H1 (cell line): Measurements from ENCODE around the gene TCF7. TPM values are rescaled to one million over a fixed set of nuclear protein-coding genes. Genes with fewer than 3 reads are reported as not detected.

Experiments
- CTCF ChIA-PET: fragments of 300-600 bp; sonication (Branson Sonifier 250); formaldehyde crosslinking; loops from one replicate; lab custom pipeline; 2021; ENCODE audit not compliant: partially characterized antibody; lab: Charles Lee
- POLR2A ChIA-PET: fragments of 300-600 bp; sonication (Branson Sonifier 250); formaldehyde crosslinking; loops from one replicate; lab custom pipeline; 2021; ENCODE audit warnings: inconsistent platforms; ENCODE audit not compliant: partially characterized antibody; lab: Charles Lee
- DNase-seq, 2 experiments: peaks; one replicate each; pipeline versions ENCODE4 v3.0.0 to v3.0.0-alpha.2; 2010 to 2022; ENCODE audit warnings: low spot score in 2 of 2, low read depth in 1 of 2, mixed read lengths in 1 of 2
- FAIRE-seq: peaks from 2 replicates; lab custom pipeline; 2011; peaks lifted over from hg19 to GRCh38; lab: Jason Lieb, UNC
- H2AFZ ChIP-seq: 2 replicates; pipeline ENCODE4 v1.8.1; 2012; ENCODE audit warnings: low read length, inconsistent platforms
- H2AK5ac ChIP-seq: 2 replicates; pipeline ENCODE4 v1.6.1; 2013; ENCODE audit warnings: low read depth, low read length
- H2BK120ac ChIP-seq: replicated peaks from 2 replicates; pipeline ENCODE3; 2013; ENCODE audit warnings: low read depth, low read length, inconsistent platforms
- H2BK12ac ChIP-seq: 2 replicates; pipeline ENCODE4 v1.6.1; 2013; ENCODE audit warnings: low read depth, low read length
- H2BK15ac ChIP-seq: 2 replicates; pipeline ENCODE4 v1.6.1; 2013; ENCODE audit warnings: low read length
- H2BK20ac ChIP-seq: 2 replicates; pipeline ENCODE4 v1.6.1; 2013; ENCODE audit warnings: low read length
- H2BK5ac ChIP-seq: 2 replicates; pipeline ENCODE4 v1.6.1; 2013; ENCODE audit warnings: low read depth, low read length
- H3K14ac ChIP-seq: 2 replicates; pipeline ENCODE4 v1.6.1; 2013; ENCODE audit warnings: inconsistent platforms; ENCODE audit not compliant: insufficient read length
- H3K18ac ChIP-seq: 2 replicates; pipeline ENCODE4 v1.6.1; 2013; ENCODE audit warnings: low read length; ENCODE audit errors: extremely low read depth
- H3K23ac ChIP-seq: 2 replicates; pipeline ENCODE4 v1.6.1; 2013; ENCODE audit warnings: inconsistent platforms; ENCODE audit not compliant: insufficient read length
- H3K23me2 ChIP-seq: 2 replicates; pipeline ENCODE4 v1.6.1; 2013; ENCODE audit warnings: low read depth, low read length
- H3K27ac ChIP-seq: 2 replicates; pipeline ENCODE4 v1.6.1; 2011; ENCODE audit warnings: low read depth, low read length, inconsistent platforms
- H3K27me3 ChIP-seq, 4 experiments: replicated peaks in 1 of 4; 1 replicate in 1 of 4; 2 replicates in 3 of 4; pipeline versions ENCODE4 v1.6.1 to v1.8.1; 2011 to 2013; ENCODE audit warnings: low read length in 3 of 4, mild to moderate bottlenecking in 3 of 4, inconsistent platforms in 2 of 4, mixed read lengths in 2 of 4, moderate library complexity in 1 of 4; ENCODE audit not compliant: control insufficient read depth in 3 of 4, insufficient read depth in 3 of 4; ENCODE audit errors: extremely low read depth in 1 of 4
- H3K36me3 ChIP-seq, 4 experiments: 2 replicates each; pipeline versions ENCODE4 v1.6.1 to v1.8.1; 2011 to 2013; ENCODE audit warnings: mild to moderate bottlenecking in 4 of 4, low read length in 3 of 4, moderate library complexity in 2 of 4, control low read depth in 1 of 4, inconsistent platforms in 1 of 4; ENCODE audit not compliant: insufficient read depth in 4 of 4, control insufficient read depth in 2 of 4
- H3K4ac ChIP-seq: replicated peaks from 2 replicates; pipeline ENCODE3; 2013; ENCODE audit warnings: low read length, low read depth, mixed read lengths, inconsistent platforms; ENCODE audit not compliant: insufficient read length
- H3K4me1 ChIP-seq, 4 experiments: replicated peaks in 1 of 4; 1 replicate in 1 of 4; 2 replicates in 3 of 4; pipeline versions ENCODE4 v1.6.1 to v1.8.1; 2011 to 2013; ENCODE audit warnings: low read length in 3 of 4, inconsistent platforms in 2 of 4, mixed read lengths in 1 of 4; ENCODE audit not compliant: insufficient read depth in 4 of 4, control insufficient read depth in 3 of 4
- H3K4me2 ChIP-seq, 2 experiments: 2 replicates each; pipeline versions ENCODE4 v1.6.1 to v1.8.1; 2011 to 2013; ENCODE audit warnings: low read depth in 2 of 2, low read length in 2 of 2, control low read depth in 1 of 2, inconsistent platforms in 1 of 2, mild to moderate bottlenecking in 1 of 2; ENCODE audit not compliant: insufficient read depth in 1 of 2
- H3K4me3 ChIP-seq, 4 experiments: fragments of 200-600, 300-600 bp in 1 of 4; sonication (generic), shearing (Covaris generic), sonication (Bioruptor Twin) in 1 of 4; 2 replicates each; pipeline versions ENCODE4 v1.5.1 to v1.8.1; 2011 to 2016; ENCODE audit warnings: low read length in 4 of 4, low read depth in 3 of 4, control low read depth in 2 of 4, inconsistent platforms in 2 of 4, mild to moderate bottlenecking in 2 of 4, mixed read lengths in 1 of 4, moderate library complexity in 1 of 4; ENCODE audit not compliant: insufficient read depth in 2 of 4; ENCODE audit errors: extremely low read depth in 1 of 4
- H3K56ac ChIP-seq: replicated peaks from 2 replicates; pipeline ENCODE3; 2013; ENCODE audit warnings: low read depth, mild to moderate bottlenecking, mixed read lengths, low read length, inconsistent platforms; ENCODE audit not compliant: insufficient read length
- H3K79me1 ChIP-seq: 2 replicates; pipeline ENCODE4 v1.6.1; 2013; ENCODE audit warnings: low read depth, low read length, control low read depth
- H3K79me2 ChIP-seq, 2 experiments: 2 replicates each; pipeline versions ENCODE4 v1.6.1 to v1.8.1; 2012 to 2013; ENCODE audit warnings: low read length in 2 of 2, mild to moderate bottlenecking in 2 of 2, inconsistent platforms in 1 of 2; ENCODE audit not compliant: insufficient read depth in 2 of 2, control insufficient read depth in 1 of 2
- H3K9ac ChIP-seq, 4 experiments: replicated peaks in 1 of 4; 1 replicate in 1 of 4; 2 replicates in 3 of 4; pipeline versions ENCODE4 v1.6.1 to v1.8.1; 2011 to 2013; ENCODE audit warnings: low read depth in 3 of 4, low read length in 3 of 4, control low read depth in 2 of 4, mild to moderate bottlenecking in 2 of 4, moderate library complexity in 2 of 4, inconsistent platforms in 1 of 4; ENCODE audit errors: extremely low read depth in 1 of 4
- H3K9me3 ChIP-seq, 2 experiments: 2 replicates each; pipeline versions ENCODE4 v1.6.1 to v1.8.1; 2012 to 2013; ENCODE audit warnings: mild to moderate bottlenecking in 2 of 2, moderate library complexity in 2 of 2, control low read depth in 1 of 2, inconsistent platforms in 1 of 2, low read depth in 1 of 2, low read length in 1 of 2, mixed read lengths in 1 of 2; ENCODE audit not compliant: insufficient read depth in 2 of 2
- H4K20me1 ChIP-seq, 2 experiments: replicated peaks in 1 of 2; 2 replicates each; pipeline versions ENCODE3 to v1.8.1; 2011 to 2013; ENCODE audit warnings: inconsistent platforms in 2 of 2, low read length in 2 of 2, mild to moderate bottlenecking in 1 of 2; ENCODE audit not compliant: insufficient read depth in 2 of 2, control insufficient read depth in 1 of 2
- H4K5ac ChIP-seq: 2 replicates; pipeline ENCODE4 v1.6.1; 2013; ENCODE audit warnings: low read length, low read depth, mixed read lengths, inconsistent platforms; ENCODE audit not compliant: insufficient read length
- H4K8ac ChIP-seq: 2 replicates; pipeline ENCODE4 v1.8.0; 2013; ENCODE audit warnings: mild to moderate bottlenecking, moderate library complexity, low read length, inconsistent platforms; ENCODE audit not compliant: insufficient read depth; ENCODE audit errors: extremely low read depth
- H4K91ac ChIP-seq: replicated peaks from 2 replicates; pipeline ENCODE3; 2013; ENCODE audit warnings: low read length, mixed read lengths, inconsistent platforms; ENCODE audit not compliant: insufficient read length
- EGR1 ChIP-seq: IDR thresholded peaks from 2 replicates; pipeline ENCODE4 v1.6.1; 2011; ENCODE audit warnings: low read depth, low read length, borderline replicate concordance
- NRF1 ChIP-seq: IDR thresholded peaks from 2 replicates; pipeline ENCODE4 v1.6.1; 2011; ENCODE audit warnings: mild to moderate bottlenecking, low read depth, low read length, improper control_type of control experiment
- POLR2A ChIP-seq, 2 experiments: IDR thresholded peaks; 1 replicate in 1 of 2; 2 replicates in 1 of 2; pipeline ENCODE4 v1.6.1; 2011; ENCODE audit warnings: low read depth in 2 of 2, low read length in 2 of 2, mild to moderate bottlenecking in 2 of 2; ENCODE audit errors: control extremely low read depth in 1 of 2
- RBBP5 ChIP-seq: IDR thresholded peaks from 2 replicates; pipeline ENCODE4 v1.7.1; 2012; ENCODE audit warnings: low read depth, mild to moderate bottlenecking, inconsistent platforms, low read length, moderate library complexity, borderline replicate concordance
- SIN3A ChIP-seq, 2 experiments: IDR thresholded peaks in 1 of 2; conservative IDR thresholded peaks in 1 of 2; 2 replicates each; pipeline ENCODE4 v1.6.1; 2011 to 2012; ENCODE audit warnings: low read length in 2 of 2, improper control_type of control experiment in 1 of 2, low read depth in 1 of 2, mild to moderate bottlenecking in 1 of 2
- TBP ChIP-seq: IDR thresholded peaks from 2 replicates; pipeline ENCODE4 v1.6.1; 2011; ENCODE audit warnings: low read depth, low read length, improper control_type of control experiment
- WGBS, 2 experiments: shearing (Covaris generic) in 1 of 2; methylation state at CpG; one replicate each; pipeline versions ENCODE4 v1.1.6 to v1.1.7; 2013 to 2015; ENCODE audit warnings: low lambda C conversion rate in 2 of 2, mixed read lengths in 2 of 2, inconsistent platforms in 1 of 2, low coverage in 1 of 2, missing lambda C conversion rate in 1 of 2; ENCODE audit not compliant: insufficient replicate concordance in 2 of 2, insufficient coverage in 1 of 2, insufficient read length in 1 of 2; ENCODE audit errors: extremely low coverage in 1 of 2, missing lambda C conversion rate in 1 of 2; 5-methylcytosine and 5-hydroxymethylcytosine counted together
- polyA plus RNA-seq, 7 experiments: library from polyadenylated mRNA; depleted of rRNA in 3 of 7; stranded (reverse) in 5 of 7; unstranded in 2 of 7; fragments of >200 nt in 5 of 7; fragments of 200-250 nt in 2 of 7; gene quantifications; 1 replicate in 5 of 7; 2 replicates in 1 of 7; 4 replicates in 1 of 7; pipeline versions ENCODE4 v1.2.1 to v1.2.3, GENCODE V29; 2011 to 2013; ENCODE audit warnings: missing spikeins in 2 of 7, mixed read lengths in 2 of 7
- total RNA-seq: library from RNA; stranded (reverse); fragmentation: NEBNext Ultra II Directional; extraction: Animal tissue kit (Norgen Biotek cat#: 25700); gene quantifications from 2 replicates; pipeline ENCODE4 v1.2.1, GENCODE V29; 2021
- TF ChIP-seq, protein P1 (sequence below), 3 experiments: IDR thresholded peaks; 1 replicate in 2 of 3; 2 replicates in 1 of 3; pipeline versions ENCODE4 v1.5.1 to v1.6.1; 2011; ENCODE audit warnings: low read length in 3 of 3, mild to moderate bottlenecking in 3 of 3, inconsistent platforms in 2 of 3, low read depth in 1 of 3, moderate library complexity in 1 of 3; ENCODE audit not compliant: insufficient read depth in 1 of 3; ENCODE audit errors: control extremely low read depth in 1 of 3

The TCF7 gene
- total and polyA plus RNA-seq, 2 of the 8 experiments (the other 6 are each of a cell fraction or from before 2014, with no cell fraction given) = 4.7 to 8.5 TPM

DNA sequence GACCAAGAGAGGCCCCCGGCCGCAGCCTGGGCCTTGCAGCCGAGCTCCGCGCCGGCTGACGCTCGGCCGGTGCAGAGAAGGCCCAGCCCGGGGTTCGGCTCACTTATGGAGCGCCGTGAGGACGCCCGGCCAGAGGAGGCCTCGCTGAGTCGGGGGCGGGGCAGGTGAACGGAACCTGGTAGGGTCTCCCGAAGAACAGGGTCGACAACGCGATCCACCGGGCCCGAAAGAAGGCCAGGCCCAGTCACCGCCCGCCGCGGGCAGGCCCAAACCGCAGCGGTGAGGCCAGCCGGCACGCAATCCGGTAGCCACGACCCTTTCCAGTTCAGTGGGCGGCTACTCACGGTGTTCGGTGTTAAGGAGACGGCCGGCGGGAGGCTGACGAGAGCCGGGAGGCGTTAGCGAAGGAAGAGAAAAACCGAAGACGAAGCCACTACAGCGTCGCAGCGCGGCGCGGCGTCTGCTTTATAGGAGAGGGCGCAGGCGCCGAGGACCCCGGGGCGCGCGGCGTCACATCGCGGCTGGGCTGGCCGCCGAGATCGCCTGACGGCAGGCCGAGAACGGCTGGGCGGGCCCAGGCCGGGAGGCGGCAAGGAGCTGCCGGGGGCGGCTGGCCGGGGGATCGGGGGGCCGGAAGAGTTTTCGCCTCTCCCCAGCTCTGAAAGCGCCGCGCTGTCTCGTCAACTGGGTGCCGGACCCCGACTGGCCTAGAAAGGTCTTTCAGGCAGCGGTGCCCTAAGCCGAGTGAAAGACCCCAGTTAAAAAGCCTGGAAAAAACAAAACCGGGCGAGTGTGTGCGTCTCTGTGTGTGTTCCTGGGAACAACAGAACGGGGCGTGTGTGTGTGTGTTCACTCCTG lies 62.3 kb downstream of the TCF7 start, which contains the start of gene SKP1:
Gene SKP1, minus strand, starts transcription at position 440 of the 858 bp plus-strand sequence. CDS start 2,928 bp downstream, outside the sequence.
- POLR2A ChIA-PET = interaction anchor here (0.5 to 4.9 kb wide), 63 partner anchors 9 to 472 kb away, joined by 3 to 58 read pairs (median 5); partner anchors contain the start of genes PPP2CA, SEC24A, TCF7 and UBE2B
- TF ChIP-seq, protein P1, sequence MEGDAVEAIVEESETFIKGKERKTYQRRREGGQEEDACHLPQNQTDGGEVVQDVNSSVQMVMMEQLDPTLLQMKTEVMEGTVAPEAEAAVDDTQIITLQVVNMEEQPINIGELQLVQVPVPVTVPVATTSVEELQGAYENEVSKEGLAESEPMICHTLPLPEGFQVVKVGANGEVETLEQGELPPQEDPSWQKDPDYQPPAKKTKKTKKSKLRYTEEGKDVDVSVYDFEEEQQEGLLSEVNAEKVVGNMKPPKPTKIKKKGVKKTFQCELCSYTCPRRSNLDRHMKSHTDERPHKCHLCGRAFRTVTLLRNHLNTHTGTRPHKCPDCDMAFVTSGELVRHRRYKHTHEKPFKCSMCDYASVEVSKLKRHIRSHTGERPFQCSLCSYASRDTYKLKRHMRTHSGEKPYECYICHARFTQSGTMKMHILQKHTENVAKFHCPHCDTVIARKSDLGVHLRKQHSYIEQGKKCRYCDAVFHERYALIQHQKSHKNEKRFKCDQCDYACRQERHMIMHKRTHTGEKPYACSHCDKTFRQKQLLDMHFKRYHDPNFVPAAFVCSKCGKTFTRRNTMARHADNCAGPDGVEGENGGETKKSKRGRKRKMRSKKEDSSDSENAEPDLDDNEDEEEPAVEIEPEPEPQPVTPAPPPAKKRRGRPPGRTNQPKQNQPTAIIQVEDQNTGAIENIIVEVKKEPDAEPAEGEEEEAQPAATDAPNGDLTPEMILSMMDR (IDR thresholded peaks at IDR 0.05; ENCODE audit: control extremely low read depth in 1 of 3, insufficient read depth in 1 of 3, low read depth in 1 of 3, low read length in 3 of 3) = no peak
- 0 out of 2 replicates have a peak, but pooled peaks have one; percentile 89 for TF ChIP-seq RBBP5
- TF ChIP-seq NRF1 = peak; percentile 22; the same call in 1 of the 2 replicates
- peak; percentile 98 to 99 for TF ChIP-seq POLR2A (IDR thresholded peaks at IDR 0.05; ENCODE audit: control extremely low read depth in 1 of 2, low read depth in 2 of 2, low read length in 2 of 2)
- TF ChIP-seq EGR1 = peak; percentile 30; the same call in 1 of the 2 replicates
- TF ChIP-seq TBP = peak; percentile 97
- peak; percentile 47 to 62; a peak in 2 of 4 replicates for TF ChIP-seq SIN3A (conservative IDR thresholded peaks at IDR 0.05 in 1 of 2, IDR thresholded peaks at IDR 0.05 in 1 of 2; ENCODE audit: low read depth in 1 of 2, low read length in 2 of 2)

More for the DNA sequence above, 62.3 kb downstream of the TCF7 start, which contains the start of gene SKP1:
- Histone ChIP-seq H2AK5ac (peak within 1 kb of the TSS; percentile 94), H3K4ac (peak within 1 kb of the TSS; percentile 95), H3K56ac (peak within 1 kb of the TSS; percentile 80), H3K23ac (no peak within 1 kb of the TSS), H3K4me1 (peaks cover 0 to 3% (median 0%) of the 10 kb centered on the region in 4 experiments; a peak in 4 of 7 replicates), H3K23me2 (peaks cover 3% of the 10 kb centered on the region), H2AFZ (peak within 1 kb of the TSS; percentile 89), H3K4me3 (peak within 1 kb of the TSS; percentile 63 to 95 (median 84)), H3K14ac (no peak within 1 kb of the TSS), H2BK120ac (no peak within 1 kb of the TSS), H3K18ac (peak within 1 kb of the TSS; percentile 49), H2BK12ac (peak within 1 kb of the TSS; percentile 64), H3K4me2 (peak within 1 kb of the TSS; percentile 90 to 93), H2BK5ac (peak within 1 kb of the TSS; percentile 95), H3K27me3 (no peaks in the 10 kb centered on the region), H3K27ac (peak within 1 kb of the TSS; percentile 95), H3K9ac (peak within 1 kb of the TSS; percentile 90 to 96 (median 94)), H4K5ac (peak within 1 kb of the TSS; percentile 93), H2BK20ac (no peak within 1 kb of the TSS; the same call in 1 of the 2 replicates), H4K20me1 (peaks cover 2 to 8% of the 10 kb centered on the region in 2 experiments), H3K79me1 (no peaks in the 10 kb centered on the region; the same call in 1 of the 2 replicates), H4K91ac (peak within 1 kb of the TSS; percentile 76), H3K9me3 (no peaks in the 10 kb centered on the region), H2BK15ac (peak within 1 kb of the TSS; percentile 12; the same call in 1 of the 2 replicates), H3K36me3 (peaks cover 0 to 13% (median 6%) of the 10 kb centered on the region in 4 experiments; a peak in 3 of 8 replicates), H4K8ac (peak within 1 kb of the TSS; percentile 93), H3K79me2 (peaks cover 14 to 41% of the 10 kb centered on the region in 2 experiments)
- WGBS, 2 experiments = 2% methylated on average over 85 of the region's 92 CpGs; no CpG with 5 or more reads in 1 of the 2 experiments
- CTCF ChIA-PET = interaction anchor here (0.9 to 2.2 kb wide), 3 partner anchors 12 to 49 kb away, joined by 3 to 8 read pairs (median 3); partner anchors contain the start of gene PPP2CA
- FAIRE-seq = no peak
- peak; percentile 41 to 93 for DNase-seq
